ENCODE measurements around the gene EMILIN2. TPM values are rescaled to one million over a fixed set of nuclear protein-coding genes. Genes with fewer than 3 reads are reported as not detected.

EMILIN2 gene
- total RNA-seq, 1 experiment from 2014 or later: 5.4 TPM

DNA sequence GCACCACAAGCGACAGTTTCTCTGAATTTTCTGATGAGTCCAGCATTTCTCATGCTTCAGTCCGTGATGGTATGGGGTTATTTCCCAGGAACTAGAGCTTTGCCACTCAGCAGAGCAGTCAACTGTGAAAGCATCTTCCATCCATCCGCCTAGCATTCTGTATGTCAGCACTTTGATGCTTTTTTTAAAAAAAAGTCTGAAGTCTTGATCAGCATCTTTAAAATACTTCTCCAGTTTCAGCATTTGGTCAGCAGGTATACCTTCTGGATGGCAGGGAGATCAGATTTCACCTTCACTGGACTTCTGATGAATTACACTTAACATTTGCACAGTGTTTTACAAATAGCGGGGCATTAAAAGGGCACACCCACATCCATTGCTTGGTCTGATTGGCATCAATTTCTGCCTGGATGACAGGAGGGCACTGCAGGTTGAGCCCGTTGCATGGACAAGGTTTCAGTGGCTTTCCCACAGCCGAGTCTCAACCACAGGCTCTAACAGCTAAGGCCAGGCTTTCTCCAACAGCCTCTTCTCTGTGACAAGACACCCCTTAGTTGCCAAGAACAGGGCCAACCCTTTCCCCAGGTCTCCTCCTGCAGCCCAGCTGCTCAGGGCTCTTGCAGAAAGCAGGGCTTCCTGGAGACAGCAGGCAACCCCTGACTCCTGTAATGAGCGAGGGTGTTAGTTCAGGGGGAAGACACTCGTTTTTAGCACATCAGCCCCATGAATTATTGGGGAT lies 54.0 kb downstream of the EMILIN2 start:
- no peak for DNase-seq (ENCODE audit: low read depth)

- DNase-seq (ENCODE audit: low read depth): no peak
Observed at GRCh38 chr18:2901423-2901985, 54.7 kb downstream of the EMILIN2 start.

GRCh38 chr18:2902327-2902726 lies 55.5 kb downstream of the EMILIN2 start:
- no peak for DNase-seq (ENCODE audit: low read depth)

GRCh38 chr18:2903006-2903405 lies 56.2 kb downstream of the EMILIN2 start:
- DNase-seq (ENCODE audit: low read depth): peak; percentile 54

DNA sequence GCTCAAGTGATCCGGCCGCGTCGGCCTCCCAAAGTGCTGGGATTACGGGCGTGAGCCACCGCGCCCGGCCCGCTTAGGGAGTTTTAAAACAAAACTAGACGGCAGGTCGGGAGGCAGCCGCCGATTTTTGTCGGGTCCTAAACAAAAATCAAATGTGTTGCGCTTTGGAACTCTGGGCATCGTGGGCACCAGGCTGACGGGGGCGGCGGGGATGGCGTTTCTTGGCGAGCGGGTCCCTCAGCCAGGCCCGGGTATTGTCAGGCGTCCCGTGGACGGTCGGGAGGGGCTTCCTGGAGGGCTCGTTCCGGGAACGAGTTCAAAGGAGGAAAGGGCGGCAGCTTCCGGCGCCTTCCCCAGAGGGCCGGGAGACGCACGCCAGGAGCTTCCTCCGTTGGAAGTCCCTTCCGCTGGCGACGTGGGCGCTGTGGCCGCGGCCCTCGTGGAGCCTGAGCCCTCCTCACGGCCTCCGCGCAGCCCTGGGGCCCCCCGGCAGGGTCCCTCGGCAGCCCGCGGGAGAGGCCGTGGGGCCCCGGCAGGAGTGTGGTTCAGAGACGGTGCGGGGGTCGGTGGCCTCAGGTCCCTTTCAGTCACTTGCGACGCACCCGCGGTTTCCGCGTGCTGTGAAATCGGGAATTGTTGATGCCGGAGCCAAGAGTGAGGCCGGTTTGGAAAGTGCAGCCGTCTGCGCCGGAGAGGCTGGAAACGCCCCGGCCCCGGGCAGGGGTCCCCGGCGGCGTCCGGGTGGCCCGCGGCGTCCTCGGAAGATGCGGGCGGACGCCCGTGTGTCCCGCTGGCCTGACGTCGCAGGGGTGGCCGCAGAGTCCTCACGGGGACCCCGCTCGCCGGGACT lies 59.3 kb downstream of the EMILIN2 start:
- peak; percentile 76 for DNase-seq (ENCODE audit: low read depth)

GRCh38 chr18:2906704-2907549 lies 60.1 kb downstream of the EMILIN2 start:
- peak; percentile 18 for DNase-seq (ENCODE audit: low read depth)

GRCh38 chr18:2907550-2908135 lies 60.8 kb downstream of the EMILIN2 start:
- no peak for DNase-seq (ENCODE audit: low read depth)

- no peak for DNase-seq (ENCODE audit: low read depth)
Observed at GRCh38 chr18:2908166-2908945, 61.5 kb downstream of the EMILIN2 start.

- DNase-seq (ENCODE audit: low read depth): no peak
Observed at GRCh38 chr18:2908946-2909335, 62.1 kb downstream of the EMILIN2 start.

DNA sequence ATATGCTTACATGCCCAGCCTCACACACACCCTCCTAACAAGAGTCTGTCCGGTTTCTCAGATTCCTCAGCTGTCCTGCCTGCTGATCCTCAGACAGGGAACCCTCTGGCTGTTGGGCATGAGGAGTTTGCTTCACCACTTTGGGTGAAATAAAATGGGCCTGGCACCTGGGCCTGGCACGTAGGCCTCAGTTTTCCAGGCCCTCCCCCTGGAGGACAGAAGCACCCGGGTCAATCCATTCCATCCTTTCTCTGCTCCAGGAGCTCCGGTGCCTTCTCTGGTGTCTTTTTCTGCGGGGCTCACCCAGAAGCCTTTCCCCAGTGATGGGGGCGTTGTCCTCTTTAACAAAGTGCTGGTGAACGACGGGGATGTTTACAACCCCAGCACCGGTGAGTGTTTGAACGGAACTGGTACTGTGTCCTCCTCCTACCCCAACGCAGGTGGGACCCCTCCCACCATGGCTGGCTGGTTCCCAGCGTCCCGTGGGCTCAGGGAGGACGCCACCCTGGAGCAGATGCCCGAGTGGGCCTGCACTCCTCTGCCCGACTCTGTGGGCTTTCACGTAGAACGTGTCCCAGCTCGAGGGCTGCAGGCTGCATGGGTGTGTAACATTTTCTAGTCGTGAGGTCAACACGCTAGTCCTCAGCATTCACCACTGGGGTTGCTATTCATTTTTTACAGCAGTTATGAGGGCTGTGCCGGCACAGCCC lies 62.8 kb downstream of the EMILIN2 start:
- DNase-seq (ENCODE audit: low read depth): no peak

GRCh38 chr18:2910261-2910660 lies 63.5 kb downstream of the EMILIN2 start:
- no peak for DNase-seq (ENCODE audit: low read depth)

- DNase-seq (ENCODE audit: low read depth): no peak
Observed at GRCh38 chr18:2910751-2911425, 64.1 kb downstream of the EMILIN2 start.

DNA sequence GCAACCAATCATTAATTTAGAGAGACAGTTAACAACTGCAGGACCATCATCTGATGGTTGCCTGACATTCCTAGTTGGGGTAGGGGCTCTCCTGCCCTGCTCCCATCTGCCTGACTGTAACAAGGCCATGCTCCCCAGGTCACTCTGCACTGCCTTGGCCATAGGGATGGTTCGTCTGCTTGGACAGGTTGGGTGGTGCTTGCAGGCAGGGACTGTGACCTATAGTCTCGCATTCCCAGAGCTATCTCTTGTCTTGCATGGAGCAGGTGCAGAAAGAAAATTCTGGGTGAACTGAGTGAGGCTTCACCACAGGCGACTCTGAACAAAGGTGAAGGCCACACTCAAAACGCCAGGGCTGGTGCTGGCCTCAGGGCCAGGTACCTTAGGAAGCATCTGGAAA lies 64.7 kb downstream of the EMILIN2 start:
- DNase-seq (ENCODE audit: low read depth): no peak

DNA sequence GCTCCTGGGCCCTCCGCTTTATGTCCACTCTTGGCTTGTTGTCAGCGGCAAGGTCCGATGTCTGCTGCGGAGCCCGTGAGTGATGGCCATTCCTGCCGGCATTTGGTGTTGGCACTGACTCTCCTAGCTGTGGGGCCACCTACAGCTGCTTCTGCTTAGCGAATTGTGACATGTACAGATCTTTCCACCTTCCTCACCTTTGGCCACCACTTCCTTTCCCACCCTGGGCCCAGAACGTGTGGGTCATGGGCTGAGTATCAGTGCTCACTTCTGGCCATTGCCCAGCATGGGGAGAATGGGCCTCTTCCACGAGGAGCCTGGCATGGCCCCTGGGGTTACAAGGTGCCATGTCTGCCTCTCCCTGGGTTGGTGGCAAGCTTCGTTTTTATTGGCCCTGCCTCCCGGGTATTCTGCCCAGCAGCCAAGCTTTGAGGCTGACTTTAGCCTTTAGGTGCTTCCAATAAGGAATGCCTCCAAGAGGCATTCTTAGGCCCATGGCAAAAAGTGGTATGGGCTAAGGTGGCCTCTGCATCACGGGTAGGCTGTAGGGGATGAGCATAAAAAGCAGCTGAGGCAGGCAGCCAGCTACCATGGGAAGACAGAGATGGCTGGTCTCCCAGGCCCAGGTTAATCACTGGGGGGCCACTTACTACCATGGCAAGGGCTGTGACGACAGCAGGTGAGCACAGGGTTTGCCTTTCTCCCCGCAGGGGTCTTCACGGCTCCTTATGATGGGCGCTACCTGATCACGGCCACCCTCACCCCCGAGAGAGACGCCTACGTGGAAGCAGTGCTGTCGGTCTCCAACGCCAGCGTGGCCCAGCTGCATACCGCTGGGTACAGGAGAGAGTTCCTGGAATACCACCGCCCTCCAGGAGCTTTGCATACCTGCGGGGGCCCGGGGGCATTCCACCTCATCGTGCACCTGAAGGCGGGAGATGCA lies 65.8 kb downstream of the EMILIN2 start:
- no peak for DNase-seq (ENCODE audit: low read depth)

DNA sequence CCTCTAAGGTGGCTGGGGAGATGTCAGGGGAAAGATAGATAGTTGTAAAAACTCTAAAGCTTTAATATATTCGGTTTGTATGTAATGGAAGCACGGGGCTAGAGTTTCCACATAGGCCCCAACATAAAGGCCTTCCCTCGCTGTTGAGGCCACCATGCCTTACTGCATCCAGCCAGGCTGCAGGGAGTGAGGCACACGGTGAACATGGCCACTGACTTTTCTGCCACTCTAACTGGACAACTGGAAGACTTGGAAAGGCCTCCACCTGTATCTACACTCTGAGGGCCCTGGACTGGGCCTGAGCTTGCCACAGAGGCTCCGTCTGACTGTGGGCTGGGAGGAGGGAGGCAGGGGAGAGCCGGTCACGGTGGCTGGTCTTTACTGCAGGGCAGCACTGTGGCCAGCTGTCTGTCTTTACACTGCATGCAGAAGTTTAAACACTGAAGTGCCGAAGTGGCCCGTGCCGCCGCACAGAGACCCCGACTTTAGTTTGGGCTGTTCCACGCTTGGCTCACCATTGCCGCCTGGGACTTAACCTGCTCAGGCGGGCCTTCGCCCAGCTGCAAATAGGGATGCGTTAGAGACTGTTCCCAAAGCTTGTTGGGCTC lies 66.7 kb downstream of the EMILIN2 start:
- no peak for DNase-seq (ENCODE audit: low read depth)

- DNase-seq (ENCODE audit: low read depth): no peak
Observed at GRCh38 chr18:2914185-2914880, 67.5 kb downstream of the EMILIN2 start.

DNA sequence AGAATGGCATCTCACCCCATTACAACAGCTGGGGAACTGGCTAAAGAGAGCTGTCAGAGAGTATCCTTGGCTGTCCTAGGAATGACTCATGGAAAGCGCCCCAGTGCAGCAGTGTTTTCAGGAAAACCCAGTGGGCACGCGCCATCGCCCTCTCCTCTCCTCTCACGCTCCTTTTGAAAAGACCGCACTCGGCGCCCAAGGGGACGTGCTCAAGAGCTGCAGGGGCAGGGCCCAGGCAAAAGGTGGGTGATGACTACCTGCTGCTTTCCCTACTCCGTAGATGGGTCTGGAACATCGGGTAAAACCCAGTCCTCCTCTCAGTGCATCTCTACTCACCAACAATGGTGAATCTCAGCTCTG lies 68.1 kb downstream of the EMILIN2 start:
- no peak for DNase-seq (ENCODE audit: low read depth)

All from RPMI7951 (cell line).